GM12878 (cell line): ENCODE data around the gene SPDYE3.
"Not testable (repeated sequence)": the region's sequence is repeated elsewhere in the genome, so short reads cannot be mapped to it uniquely, and the experiment has no call there.

Source experiments
- CTCF ChIP-seq, 3 experiments: IDR thresholded peaks in 2 of 3; conservative IDR thresholded peaks in 1 of 3; 2 replicates each; pipeline ENCODE4 v1.5.1; 2011; ENCODE audit warnings: low read depth in 3 of 3, low read length in 3 of 3, mild to moderate bottlenecking in 3 of 3, control low read depth in 2 of 3, moderate library complexity in 2 of 3, inconsistent platforms in 1 of 3, mixed read lengths in 1 of 3; ENCODE audit not compliant: control insufficient read depth in 2 of 3, insufficient read depth in 1 of 3; ENCODE audit errors: extremely low read depth in 1 of 3
- EP300 ChIP-seq, 2 experiments: fragments of 150-350 bp in 1 of 2; IDR thresholded peaks; 2 replicates each; pipeline ENCODE4 v1.6.1; 2011 to 2012; ENCODE audit warnings: low read depth in 2 of 2, low read length in 2 of 2, borderline replicate concordance in 1 of 2, improper control_type of control experiment in 1 of 2, inconsistent platforms in 1 of 2; ENCODE audit not compliant: control insufficient read depth in 1 of 2
- PAX8 ChIP-seq: fragments of 450-650 bp; IDR thresholded peaks from 2 replicates; pipeline ENCODE4 v1.6.1; 2017; ENCODE audit warnings: mild to moderate bottlenecking, moderate library complexity
- POLR2A ChIP-seq: IDR thresholded peaks from 2 replicates; pipeline ENCODE4 v1.6.1; 2011; ENCODE audit warnings: low read depth, mild to moderate bottlenecking, low read length
- SREBF2 ChIP-seq: IDR thresholded peaks from 2 replicates; pipeline ENCODE4 v1.6.1; 2012; ENCODE audit warnings: mild to moderate bottlenecking, low read length
- TF ChIP-seq, protein P1 (sequence below): fragments of 450-650 bp; conservative IDR thresholded peaks from 2 replicates; pipeline ENCODE4 v1.6.1; 2017; ENCODE audit warnings: mild to moderate bottlenecking, moderate library complexity
- TF ChIP-seq, protein P2 (sequence below): IDR thresholded peaks from 2 replicates; pipeline ENCODE4 v1.6.1; 2012; ENCODE audit warnings: low read length, inconsistent platforms

DNA sequence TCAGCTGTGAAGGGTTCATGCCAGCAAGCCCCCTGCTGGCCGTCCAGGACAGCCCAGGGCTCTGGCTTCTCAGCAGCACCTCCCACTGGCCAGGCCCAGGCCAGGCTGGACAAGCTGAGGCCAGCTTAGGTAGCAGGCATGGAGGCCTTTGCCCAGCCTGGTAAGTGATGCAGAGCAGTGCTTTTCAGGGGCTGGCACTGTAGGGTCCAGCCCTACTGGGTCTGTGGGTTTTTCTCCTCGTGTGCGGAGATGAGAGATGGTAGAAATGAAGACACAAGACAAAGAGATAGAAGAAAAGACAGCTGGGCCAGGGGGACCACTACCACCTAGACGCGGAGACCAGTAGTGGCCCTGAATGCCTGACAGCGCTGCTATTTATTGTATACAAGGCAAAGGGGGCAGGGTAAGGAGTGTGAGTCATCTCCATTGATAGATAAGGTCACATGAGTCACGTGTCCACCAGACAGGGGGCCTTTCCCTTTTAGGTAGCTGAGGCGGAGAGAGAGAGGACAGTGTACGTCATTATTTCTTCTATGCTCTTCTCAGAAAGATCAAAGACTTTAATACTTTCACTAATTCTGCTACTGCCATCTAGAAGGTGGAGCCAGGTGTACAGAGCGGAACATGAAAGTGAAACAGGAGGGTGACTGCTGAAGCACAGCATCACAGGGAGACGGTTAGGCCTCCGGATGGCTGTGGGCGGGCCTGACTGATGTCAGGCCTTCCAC, 37.2 kb downstream of the SPDYE3 start:
- 0 out of 2 replicates have a peak, but pooled peaks have one; percentile 38 for TF ChIP-seq POLR2A
- TF ChIP-seq EP300 (IDR thresholded peaks at IDR 0.05; ENCODE audit: borderline replicate concordance in 1 of 2, control insufficient read depth in 1 of 2, low read depth in 2 of 2, low read length in 2 of 2) = peak; percentile 7 to 58; a peak in 2 of 4 replicates
- TF ChIP-seq, protein P1, sequence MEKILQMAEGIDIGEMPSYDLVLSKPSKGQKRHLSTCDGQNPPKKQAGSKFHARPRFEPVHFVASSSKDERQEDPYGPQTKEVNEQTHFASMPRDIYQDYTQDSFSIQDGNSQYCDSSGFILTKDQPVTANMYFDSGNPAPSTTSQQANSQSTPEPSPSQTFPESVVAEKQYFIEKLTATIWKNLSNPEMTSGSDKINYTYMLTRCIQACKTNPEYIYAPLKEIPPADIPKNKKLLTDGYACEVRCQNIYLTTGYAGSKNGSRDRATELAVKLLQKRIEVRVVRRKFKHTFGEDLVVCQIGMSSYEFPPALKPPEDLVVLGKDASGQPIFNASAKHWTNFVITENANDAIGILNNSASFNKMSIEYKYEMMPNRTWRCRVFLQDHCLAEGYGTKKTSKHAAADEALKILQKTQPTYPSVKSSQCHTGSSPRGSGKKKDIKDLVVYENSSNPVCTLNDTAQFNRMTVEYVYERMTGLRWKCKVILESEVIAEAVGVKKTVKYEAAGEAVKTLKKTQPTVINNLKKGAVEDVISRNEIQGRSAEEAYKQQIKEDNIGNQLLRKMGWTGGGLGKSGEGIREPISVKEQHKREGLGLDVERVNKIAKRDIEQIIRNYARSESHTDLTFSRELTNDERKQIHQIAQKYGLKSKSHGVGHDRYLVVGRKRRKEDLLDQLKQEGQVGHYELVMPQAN = not testable (repeated sequence)
- TF ChIP-seq PAX8, SREBF2: not testable (repeated sequence)
- TF ChIP-seq, protein P2, sequence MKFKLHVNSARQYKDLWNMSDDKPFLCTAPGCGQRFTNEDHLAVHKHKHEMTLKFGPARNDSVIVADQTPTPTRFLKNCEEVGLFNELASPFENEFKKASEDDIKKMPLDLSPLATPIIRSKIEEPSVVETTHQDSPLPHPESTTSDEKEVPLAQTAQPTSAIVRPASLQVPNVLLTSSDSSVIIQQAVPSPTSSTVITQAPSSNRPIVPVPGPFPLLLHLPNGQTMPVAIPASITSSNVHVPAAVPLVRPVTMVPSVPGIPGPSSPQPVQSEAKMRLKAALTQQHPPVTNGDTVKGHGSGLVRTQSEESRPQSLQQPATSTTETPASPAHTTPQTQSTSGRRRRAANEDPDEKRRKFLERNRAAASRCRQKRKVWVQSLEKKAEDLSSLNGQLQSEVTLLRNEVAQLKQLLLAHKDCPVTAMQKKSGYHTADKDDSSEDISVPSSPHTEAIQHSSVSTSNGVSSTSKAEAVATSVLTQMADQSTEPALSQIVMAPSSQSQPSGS = peak; percentile 88
- peak; percentile 13 to 36 (median 27); a peak in 4 of 6 replicates for TF ChIP-seq CTCF (IDR thresholded peaks at IDR 0.05 in 2 of 3, conservative IDR thresholded peaks at IDR 0.05 in 1 of 3; ENCODE audit: control insufficient read depth in 2 of 3, extremely low read depth in 1 of 3, insufficient read depth in 1 of 3, low read depth in 3 of 3, low read length in 3 of 3)
